HepG2 (cell line): Measurements from ENCODE around the gene AP1S3. TPM values are rescaled to one million over a fixed set of nuclear protein-coding genes. Genes with fewer than 3 reads are reported as not detected.
A peak's percentile ranks its signal among the peaks of the same experiment; 100 is the strongest.

Source experiments
- ARID4A ChIP-seq: sonication (generic); formaldehyde crosslinking; IDR thresholded peaks from 2 replicates; pipeline ENCODE4 v1.5.0; 2020; ENCODE audit warnings: mild to moderate bottlenecking, missing genetic modification reagents, borderline replicate concordance
- CBFB ChIP-seq: sonication (generic); formaldehyde crosslinking; IDR thresholded peaks from 2 replicates; pipeline ENCODE4 v1.4.0; 2020; ENCODE audit warnings: missing genetic modification reagents
- HDAC2 ChIP-seq: sonication (generic); formaldehyde crosslinking; IDR thresholded peaks from 2 replicates; pipeline ENCODE4 v1.4.0; 2020; ENCODE audit warnings: missing genetic modification reagents
- MLX ChIP-seq: IDR thresholded peaks from 2 replicates; pipeline ENCODE4 v1.6.1; 2016
- PAWR ChIP-seq: sonication (generic); formaldehyde crosslinking; IDR thresholded peaks from 2 replicates; pipeline ENCODE4 v1.4.0; 2020; ENCODE audit warnings: missing genetic modification reagents, mild to moderate bottlenecking, borderline replicate concordance
- PITX1 ChIP-seq: sonication (generic); formaldehyde crosslinking; IDR thresholded peaks from 2 replicates; pipeline ENCODE4 v1.5.1; 2020; ENCODE audit warnings: mild to moderate bottlenecking, missing genetic modification reagents
- POLR2AphosphoS5 ChIP-seq: IDR thresholded peaks from 2 replicates; pipeline ENCODE4 v1.6.1; 2012; ENCODE audit warnings: low read depth, low read length
- REPIN1 ChIP-seq: sonication (generic); formaldehyde crosslinking; IDR thresholded peaks from 2 replicates; pipeline ENCODE4 v1.8.0; 2022; ENCODE audit warnings: missing genetic modification reagents, low read depth, mild to moderate bottlenecking, borderline replicate concordance
- SMAD9 ChIP-seq: sonication (generic); formaldehyde crosslinking; IDR thresholded peaks from 2 replicates; pipeline ENCODE4 v1.5.1; 2020; ENCODE audit warnings: mild to moderate bottlenecking, missing genetic modification reagents
- SOX6 ChIP-seq, 2 experiments: fragments of 450-650 bp in 1 of 2; sonication (generic) in 1 of 2; formaldehyde crosslinking in 1 of 2; IDR thresholded peaks; 2 replicates each; pipeline versions ENCODE4 v1.4.0 to v1.6.1; 2017 to 2020; ENCODE audit warnings: antibody characterized with exemption in 1 of 2, mild to moderate bottlenecking in 1 of 2, missing genetic modification reagents in 1 of 2
- SRY ChIP-seq: sonication (generic); formaldehyde crosslinking; IDR thresholded peaks from 2 replicates; pipeline ENCODE4 v1.8.0; 2022; ENCODE audit warnings: mild to moderate bottlenecking, missing genetic modification reagents
- TCF7 ChIP-seq: sonication (generic); IDR thresholded peaks from 2 replicates; pipeline ENCODE4 v1.6.1; 2016; ENCODE audit warnings: antibody characterized with exemption, low read depth
- ZNF629 ChIP-seq: sonication (generic); formaldehyde crosslinking; conservative IDR thresholded peaks from 2 replicates; pipeline ENCODE4 v1.5.0; 2020; ENCODE audit warnings: missing genetic modification reagents
- ZSCAN12 ChIP-seq: sonication (generic); formaldehyde crosslinking; IDR thresholded peaks from 2 replicates; pipeline ENCODE4 v1.9.0; 2021; ENCODE audit warnings: mild to moderate bottlenecking, missing genetic modification reagents
- polyA plus RNA-seq, 8 experiments: library from polyadenylated mRNA; depleted of rRNA in 3 of 8; stranded (reverse) in 7 of 8; unstranded in 1 of 8; fragments of >200 nt; fragmentation: Illumina TruSeq in 4 of 8; extraction: Trizol in 4 of 8; gene quantifications; 2 replicates each; pipeline versions ENCODE4 v1.2.1 to v1.2.3, GENCODE V29; 2011 to 2016; ENCODE audit warnings: low read depth in 4 of 8, missing spikeins in 1 of 8, mixed read lengths in 1 of 8; ENCODE audit not compliant: insufficient read depth in 1 of 8
- total RNA-seq, 5 experiments: library from RNA; depleted of rRNA; stranded (reverse); fragments of >200 nt; fragmentation: Illumina TruSeq; extraction: Trizol; gene quantifications; 2 replicates each; pipeline ENCODE4 v1.2.3, GENCODE V29; 2016; ENCODE audit warnings: low read depth in 1 of 5
- TF ChIP-seq, protein P1 (sequence below): IDR thresholded peaks from 2 replicates; pipeline ENCODE4 v1.6.1; 2016; ENCODE audit warnings: missing compliant biosample characterization, missing genetic modification reagents, borderline replicate concordance
- TF ChIP-seq, protein P2 (sequence below), 2 experiments: sonication (generic) in 1 of 2; formaldehyde crosslinking in 1 of 2; IDR thresholded peaks; 2 replicates each; pipeline versions ENCODE4 v1.6.1 to v1.9.0; 2014 to 2022; ENCODE audit warnings: antibody characterized with exemption in 1 of 2, borderline replicate concordance in 1 of 2, inconsistent platforms in 1 of 2, low read depth in 1 of 2, missing genetic modification reagents in 1 of 2
- TF ChIP-seq, protein P3 (sequence below): sonication (generic); formaldehyde crosslinking; IDR thresholded peaks from 2 replicates; pipeline ENCODE4 v1.5.0; 2020; ENCODE audit warnings: mild to moderate bottlenecking, low read depth, missing genetic modification reagents, borderline replicate concordance

The AP1S3 gene
- total and polyA plus RNA-seq, 2 of the 13 experiments (the other 11 are each of a cell fraction or from before 2014, with no cell fraction given) = 3.0 to 16.3 TPM

GRCh38 chr2:223853425-223853837 lies 16.0 kb upstream of the AP1S3 start (continued):
- TF ChIP-seq MLX (CRISPR knock-in tag) = no peak
- no peak for TF ChIP-seq SOX6 (IDR thresholded peaks at IDR 0.05)
- TF ChIP-seq SOX6 (CRISPR knock-in tag; IDR thresholded peaks at IDR 0.05) = peak; percentile 70
- no peak for TF ChIP-seq CBFB
- no peak for TF ChIP-seq ARID4A (CRISPR knock-in tag)
- TF ChIP-seq, protein P1, sequence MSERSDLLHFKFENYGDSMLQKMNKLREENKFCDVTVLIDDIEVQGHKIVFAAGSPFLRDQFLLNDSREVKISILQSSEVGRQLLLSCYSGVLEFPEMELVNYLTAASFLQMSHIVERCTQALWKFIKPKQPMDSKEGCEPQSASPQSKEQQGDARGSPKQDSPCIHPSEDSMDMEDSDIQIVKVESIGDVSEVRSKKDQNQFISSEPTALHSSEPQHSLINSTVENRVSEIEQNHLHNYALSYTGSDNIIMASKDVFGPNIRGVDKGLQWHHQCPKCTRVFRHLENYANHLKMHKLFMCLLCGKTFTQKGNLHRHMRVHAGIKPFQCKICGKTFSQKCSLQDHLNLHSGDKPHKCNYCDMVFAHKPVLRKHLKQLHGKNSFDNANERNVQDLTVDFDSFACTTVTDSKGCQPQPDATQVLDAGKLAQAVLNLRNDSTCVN = no peak
- no peak for TF ChIP-seq POLR2AphosphoS5
- TF ChIP-seq, protein P2, sequence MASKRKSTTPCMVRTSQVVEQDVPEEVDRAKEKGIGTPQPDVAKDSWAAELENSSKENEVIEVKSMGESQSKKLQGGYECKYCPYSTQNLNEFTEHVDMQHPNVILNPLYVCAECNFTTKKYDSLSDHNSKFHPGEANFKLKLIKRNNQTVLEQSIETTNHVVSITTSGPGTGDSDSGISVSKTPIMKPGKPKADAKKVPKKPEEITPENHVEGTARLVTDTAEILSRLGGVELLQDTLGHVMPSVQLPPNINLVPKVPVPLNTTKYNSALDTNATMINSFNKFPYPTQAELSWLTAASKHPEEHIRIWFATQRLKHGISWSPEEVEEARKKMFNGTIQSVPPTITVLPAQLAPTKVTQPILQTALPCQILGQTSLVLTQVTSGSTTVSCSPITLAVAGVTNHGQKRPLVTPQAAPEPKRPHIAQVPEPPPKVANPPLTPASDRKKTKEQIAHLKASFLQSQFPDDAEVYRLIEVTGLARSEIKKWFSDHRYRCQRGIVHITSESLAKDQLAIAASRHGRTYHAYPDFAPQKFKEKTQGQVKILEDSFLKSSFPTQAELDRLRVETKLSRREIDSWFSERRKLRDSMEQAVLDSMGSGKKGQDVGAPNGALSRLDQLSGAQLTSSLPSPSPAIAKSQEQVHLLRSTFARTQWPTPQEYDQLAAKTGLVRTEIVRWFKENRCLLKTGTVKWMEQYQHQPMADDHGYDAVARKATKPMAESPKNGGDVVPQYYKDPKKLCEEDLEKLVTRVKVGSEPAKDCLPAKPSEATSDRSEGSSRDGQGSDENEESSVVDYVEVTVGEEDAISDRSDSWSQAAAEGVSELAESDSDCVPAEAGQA (IDR thresholded peaks at IDR 0.05; ENCODE audit: low read depth) = 0 out of 2 replicates have a peak, but pooled peaks have one; percentile 19
- TF ChIP-seq, protein P2 (CRISPR knock-in tag; IDR thresholded peaks at IDR 0.05; ENCODE audit: borderline replicate concordance) = no peak
- TF ChIP-seq TCF7 = no peak; the same call in 1 of the 2 replicates
- no peak for TF ChIP-seq ZSCAN12 (CRISPR knock-in tag)
- TF ChIP-seq, protein P3, sequence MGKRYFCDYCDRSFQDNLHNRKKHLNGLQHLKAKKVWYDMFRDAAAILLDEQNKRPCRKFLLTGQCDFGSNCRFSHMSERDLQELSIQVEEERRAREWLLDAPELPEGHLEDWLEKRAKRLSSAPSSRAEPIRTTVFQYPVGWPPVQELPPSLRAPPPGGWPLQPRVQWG (CRISPR knock-in tag) = no peak
- TF ChIP-seq SRY (CRISPR knock-in tag) = no peak
- no peak for TF ChIP-seq ZNF629
- TF ChIP-seq HDAC2 (CRISPR knock-in tag) = peak; percentile 33; the same call in 1 of the 2 replicates
- no peak for TF ChIP-seq PAWR (CRISPR knock-in tag)
- TF ChIP-seq PITX1 (CRISPR knock-in tag) = no peak
- TF ChIP-seq REPIN1 = 0 out of 2 replicates have a peak, but pooled peaks have one; percentile 20
- no peak for TF ChIP-seq SMAD9 (CRISPR knock-in tag)
